ENCODE results near the gene PSME1.
"Not testable (repeated sequence)": the region's sequence is repeated elsewhere in the genome, so short reads cannot be mapped to it uniquely, and the experiment has no call there.

The PSME1 gene

DNA sequence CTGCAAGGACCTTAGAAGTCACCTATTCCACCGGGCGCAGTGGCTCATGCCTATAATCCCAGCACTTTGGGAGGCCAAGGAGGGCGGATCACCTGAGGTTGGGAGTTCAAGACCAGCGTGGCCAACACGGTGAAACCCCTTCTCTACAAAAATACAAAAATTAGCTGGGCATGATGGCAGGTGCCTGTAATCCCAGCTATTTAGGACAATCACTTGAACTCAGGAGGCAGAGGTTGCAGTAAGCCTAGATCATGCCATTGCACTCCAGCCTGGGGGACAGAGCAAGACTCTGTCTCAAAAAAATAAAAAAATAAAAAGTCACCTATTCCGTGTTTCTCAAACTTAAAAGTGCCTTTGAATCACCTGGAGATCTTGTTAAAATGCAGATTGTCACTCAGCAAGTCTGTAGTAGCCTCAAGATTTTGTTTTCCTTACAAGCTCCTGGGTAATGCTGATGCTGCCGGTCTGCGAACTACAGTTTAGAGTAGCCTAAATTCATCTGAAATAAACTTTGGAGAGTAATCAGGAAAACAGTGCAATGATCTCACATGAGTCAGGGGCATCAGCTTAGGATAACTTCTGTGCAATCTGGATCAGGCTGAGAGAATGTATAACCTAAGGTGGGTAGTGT is 30.3 kb upstream of the PSME1 start:
- not testable (repeated sequence) for DNase-seq (ENCODE audit: low spot score)

DNA sequence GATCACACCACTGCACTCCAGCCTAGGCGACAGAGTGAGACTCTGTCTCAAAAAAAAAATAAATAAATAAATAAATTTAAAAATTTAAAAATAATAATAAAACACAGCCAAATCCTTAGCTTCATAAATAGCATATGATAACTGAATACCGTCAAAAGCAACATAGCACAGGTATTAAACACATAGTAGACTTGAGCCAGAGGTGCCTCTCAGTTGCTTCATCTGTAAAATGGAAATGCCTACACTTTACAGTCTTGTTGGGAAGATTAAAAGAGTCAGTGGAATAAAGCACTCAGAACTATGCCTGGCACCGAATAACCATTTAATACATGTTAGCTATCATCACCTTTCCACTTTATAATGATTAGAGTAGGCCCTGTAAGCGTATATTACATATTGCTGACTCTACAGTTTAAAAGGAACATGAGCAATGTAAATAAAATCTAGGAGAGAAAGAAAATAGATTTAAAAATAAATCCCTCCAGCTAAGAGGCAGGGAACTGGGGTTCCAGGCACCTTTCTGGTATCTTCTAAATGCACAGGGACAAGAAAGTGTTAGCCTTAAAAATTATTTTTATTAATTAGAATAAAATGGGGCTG is 29.2 kb upstream of the PSME1 start:
- DNase-seq (ENCODE audit: low spot score) = no peak

DNA sequence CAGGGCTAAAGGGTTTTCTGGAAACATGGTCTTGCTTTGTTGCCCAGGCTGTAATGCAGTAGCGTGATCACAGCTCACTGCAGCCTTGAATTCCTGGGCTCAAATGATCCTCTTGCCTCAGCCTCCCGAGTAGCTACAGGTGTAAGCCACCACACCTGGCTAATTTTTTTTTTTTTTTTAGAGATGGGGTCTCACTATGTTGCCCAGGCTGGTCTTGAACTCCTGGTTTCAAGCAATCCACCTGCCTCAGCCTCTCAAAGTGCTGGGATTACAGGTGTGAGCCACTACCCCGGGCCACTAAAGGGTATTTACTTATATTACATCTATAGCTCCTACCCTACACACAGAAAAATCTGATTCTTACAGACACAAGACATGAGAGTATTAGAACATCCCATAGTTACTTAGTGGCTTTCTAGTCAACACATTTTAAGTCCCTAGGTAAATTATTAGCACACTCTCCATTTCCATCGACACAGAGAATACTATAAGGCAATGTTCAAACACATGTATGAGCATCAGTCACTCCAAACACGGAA is 27.6 kb upstream of the PSME1 start:
- DNase-seq (ENCODE audit: low spot score) = no peak

DNA sequence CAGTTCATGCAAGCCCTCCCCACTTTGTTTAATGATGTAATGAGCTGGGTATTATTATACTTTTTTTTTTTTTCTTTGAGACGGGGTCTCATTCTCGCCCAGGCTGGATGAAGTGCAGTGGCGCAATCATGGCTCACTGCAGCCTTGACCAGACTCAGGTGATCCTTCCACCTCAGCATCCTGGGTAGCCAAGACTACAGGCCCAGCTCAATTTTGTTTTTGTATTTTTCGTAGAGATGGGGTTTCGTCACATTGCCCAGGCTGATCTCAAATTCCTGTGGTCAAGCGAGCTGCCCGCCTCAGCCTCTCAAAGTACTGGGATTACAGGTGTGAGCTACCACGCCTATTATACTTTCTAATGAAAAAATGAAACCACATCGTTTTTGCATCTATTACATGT is 25.9 kb upstream of the PSME1 start:
- no peak for DNase-seq (ENCODE audit: low spot score)

DNA sequence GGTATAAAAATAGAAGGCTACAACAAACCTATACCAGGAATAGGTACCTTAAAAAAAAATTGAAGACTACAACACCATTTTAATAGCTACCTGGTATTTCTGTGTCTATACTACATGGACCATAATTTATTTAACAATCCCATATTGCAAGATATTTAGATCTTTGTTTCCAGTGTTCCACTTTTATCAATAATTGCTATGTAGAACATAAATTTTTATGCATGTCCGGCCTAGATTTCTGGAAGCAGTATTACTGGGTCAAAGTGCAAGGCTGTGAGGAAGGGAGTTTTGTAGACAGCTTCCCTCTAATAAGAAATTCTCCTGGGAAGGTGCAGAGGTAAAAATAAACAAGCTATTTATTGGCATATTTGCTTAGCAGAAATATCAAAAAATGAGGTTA is 25.5 kb upstream of the PSME1 start:
- no peak for DNase-seq (ENCODE audit: low spot score)

DNA sequence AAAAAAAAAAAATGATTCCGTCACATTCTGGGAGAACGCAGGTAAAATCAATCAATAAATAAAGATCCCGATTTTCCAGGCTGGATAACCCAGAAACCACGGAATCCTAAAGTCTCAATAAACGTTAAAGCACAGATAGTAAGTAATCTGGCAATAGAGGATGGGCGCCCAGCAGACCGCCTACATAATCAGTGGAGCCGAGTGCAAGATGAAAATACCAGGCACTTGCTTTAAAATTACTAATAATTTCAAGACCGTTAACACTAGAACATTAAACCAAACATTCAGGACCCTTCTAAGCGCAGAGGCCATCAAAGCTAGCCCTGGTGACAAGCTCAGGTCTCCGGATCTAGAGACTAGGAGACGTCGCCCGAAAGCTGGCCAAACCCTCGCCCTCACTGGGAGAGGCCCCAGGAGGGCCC is 22.6 kb upstream of the PSME1 start:
- DNase-seq (ENCODE audit: low spot score) = no peak

DNA sequence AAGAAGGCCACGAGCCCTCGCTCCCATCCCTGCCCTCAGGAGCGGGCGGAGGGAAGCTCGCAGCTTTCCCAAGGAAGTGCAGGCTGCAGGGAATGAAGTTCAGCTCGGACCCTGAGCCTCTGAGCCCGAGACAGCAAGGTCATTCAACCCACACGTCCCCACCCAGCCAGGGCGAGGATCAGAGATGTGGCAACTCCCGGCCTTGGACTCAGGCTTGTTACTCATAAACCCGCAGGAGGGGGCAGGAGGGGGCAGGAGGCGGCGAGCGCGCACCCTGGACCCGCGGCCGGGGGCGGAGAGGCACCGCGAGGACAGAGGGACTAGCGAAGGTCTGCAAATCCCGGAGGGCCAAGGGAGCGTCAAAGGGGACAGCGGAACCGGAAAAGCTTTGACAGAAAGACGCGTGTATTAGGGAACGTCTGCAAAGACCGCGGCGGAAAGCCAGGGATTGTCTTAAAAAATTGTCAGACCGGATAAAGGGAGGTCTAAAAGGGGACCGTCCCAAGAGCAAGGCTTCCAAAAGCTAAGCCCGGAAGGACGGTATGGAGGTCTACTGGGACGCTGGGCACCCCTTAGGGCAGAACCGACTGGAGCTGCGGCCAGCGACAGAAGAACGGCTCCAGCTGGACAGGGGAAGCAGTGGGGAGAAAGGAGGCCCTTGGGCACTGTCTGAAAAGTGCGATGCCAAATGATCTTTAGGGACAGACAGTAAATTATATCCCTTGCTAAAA is 22.0 kb upstream of the PSME1 start:
- DNase-seq (ENCODE audit: low spot score) = peak; percentile 94

DNA sequence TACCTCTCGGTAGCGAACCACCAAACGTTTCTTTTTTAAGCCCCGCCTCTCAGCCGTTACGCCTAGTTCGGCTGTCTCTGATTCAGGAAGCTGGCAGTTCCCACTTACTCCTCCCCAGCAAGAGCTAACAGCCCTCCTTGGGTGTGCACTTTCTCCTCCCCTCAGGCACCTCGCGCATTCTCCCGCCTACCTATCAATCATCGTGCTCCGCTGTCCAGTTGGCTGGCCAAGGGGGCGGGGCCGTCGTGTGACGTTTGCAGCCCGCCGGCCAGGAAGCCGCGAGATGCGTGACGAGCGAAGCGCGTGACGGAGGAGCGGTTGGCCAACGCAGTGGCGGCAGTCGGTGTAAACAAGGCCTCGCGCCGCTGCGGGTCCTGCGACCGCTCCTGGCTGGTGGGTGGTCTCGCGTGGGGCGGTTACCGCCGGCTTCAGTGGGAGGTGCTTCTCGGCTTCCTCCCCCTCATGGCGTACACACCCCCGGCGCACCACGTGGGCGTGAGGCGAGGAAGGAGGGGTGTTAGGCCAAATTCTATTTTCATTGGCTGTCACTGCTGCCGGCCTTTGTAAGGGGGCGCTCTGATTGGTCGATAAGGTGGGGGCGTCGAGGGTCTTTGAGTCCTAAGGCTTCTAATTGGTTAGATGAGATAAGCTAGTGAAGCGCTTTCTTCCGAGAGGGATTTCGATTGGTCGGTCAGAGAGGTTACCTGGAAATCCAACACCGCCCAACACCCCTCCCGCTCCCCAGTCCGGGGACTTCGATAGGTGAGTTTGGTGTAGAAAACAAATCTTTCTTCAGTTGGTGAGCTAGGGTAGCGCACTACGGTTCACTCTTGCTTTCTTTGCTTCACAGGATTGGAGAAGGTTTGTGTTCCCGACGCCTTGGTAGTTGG is 21.2 kb upstream of the PSME1 start, which contains the start of the genes DCAF11 and NRL:
TSS of gene DCAF11 (plus strand) at position 246 of the 890 bp plus-strand sequence. CDS start 818 bp downstream, outside the sequence.
TSS of gene NRL (minus strand) at position 418 of the 890 bp plus-strand sequence. CDS start 32,101 bp downstream, outside the sequence.
- peak; percentile 100 for DNase-seq (ENCODE audit: low spot score)

DNA sequence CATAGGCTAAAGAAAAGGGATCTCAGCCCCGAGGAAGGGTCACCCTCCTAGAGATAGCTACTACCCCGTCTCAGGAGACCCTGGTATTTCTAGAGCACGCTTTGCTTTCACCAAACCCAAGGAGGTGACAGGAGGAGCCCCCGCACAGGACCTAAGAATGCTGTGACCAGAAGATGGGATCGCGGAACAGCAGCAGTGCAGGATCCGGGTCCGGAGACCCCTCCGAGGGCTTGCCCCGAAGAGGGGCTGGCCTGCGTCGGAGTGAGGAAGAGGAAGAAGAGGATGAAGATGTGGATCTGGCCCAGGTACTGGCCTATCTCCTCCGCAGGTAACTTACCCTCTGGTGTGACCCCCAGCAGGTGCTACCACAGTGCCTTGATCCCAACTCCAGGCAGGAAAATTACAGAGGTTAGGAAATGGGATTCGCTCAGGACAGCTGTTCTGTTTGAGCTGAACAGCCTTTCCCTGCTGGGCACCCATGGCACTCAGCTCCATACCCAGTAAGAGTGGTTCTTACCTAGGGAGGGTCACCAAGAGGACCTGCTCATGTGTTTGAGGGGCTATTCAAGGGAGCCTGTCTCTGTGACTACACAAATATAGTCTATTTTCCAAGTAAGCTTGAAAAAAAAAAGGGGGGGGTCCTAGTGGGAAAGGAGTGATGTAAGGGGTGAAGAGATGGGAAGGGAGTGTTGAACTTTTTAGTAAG is 20.4 kb upstream of the PSME1 start:
- DNase-seq (ENCODE audit: low spot score) = no peak

DNA sequence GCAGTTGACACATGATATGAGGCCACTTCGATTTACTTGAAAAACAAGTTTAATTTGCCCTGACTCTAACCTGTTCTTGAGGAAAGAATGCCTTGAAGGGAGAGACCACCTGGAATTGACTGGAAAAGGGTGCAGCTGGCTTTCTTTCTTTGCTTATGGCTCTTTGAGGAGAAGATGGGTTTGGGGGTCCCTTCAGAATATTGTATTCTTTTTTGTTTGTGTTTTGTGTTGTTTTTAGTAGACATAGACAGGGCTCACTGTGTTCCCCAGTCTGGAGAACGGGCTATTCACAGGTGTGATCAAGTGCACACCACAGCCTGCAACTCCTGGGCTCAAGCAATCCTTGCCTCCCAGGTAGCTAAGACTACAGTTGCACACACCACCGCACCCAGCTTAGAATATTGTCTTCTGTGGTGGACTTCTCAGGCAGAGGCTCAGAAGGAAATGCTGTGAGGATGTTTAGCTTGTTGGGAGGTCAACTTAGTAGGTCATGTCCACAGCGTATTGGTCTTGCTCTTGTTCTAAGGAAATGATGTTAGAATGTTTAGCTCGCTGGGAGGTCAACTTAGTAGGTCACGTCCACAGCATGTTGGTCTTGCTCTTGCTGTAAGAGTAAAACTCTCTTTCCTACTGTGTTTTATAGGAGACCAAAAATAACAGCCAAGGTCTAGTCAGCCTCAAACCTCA is 19.7 kb upstream of the PSME1 start:
- no peak for DNase-seq (ENCODE audit: low spot score)

DNA sequence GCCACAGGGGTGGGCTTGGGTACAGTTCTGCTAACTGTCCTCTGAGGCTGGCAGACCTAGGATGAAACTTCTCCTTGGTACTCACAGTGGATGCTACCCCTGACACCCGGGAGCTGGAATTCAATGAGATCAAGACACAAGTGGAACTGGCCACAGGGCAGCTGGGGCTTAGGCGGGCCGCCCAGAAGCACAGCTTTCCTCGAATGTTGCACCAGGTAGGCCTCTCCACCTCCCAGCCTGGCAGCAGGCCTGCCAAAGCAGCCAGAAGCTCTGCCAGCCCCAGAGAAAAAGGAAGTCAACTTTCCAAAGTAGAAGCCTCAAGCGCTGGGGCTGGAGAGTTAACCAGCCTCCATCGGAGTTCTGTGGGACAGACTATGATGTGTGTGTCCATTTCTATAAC is 18.8 kb upstream of the PSME1 start:
- no peak for DNase-seq (ENCODE audit: low spot score)

DNA sequence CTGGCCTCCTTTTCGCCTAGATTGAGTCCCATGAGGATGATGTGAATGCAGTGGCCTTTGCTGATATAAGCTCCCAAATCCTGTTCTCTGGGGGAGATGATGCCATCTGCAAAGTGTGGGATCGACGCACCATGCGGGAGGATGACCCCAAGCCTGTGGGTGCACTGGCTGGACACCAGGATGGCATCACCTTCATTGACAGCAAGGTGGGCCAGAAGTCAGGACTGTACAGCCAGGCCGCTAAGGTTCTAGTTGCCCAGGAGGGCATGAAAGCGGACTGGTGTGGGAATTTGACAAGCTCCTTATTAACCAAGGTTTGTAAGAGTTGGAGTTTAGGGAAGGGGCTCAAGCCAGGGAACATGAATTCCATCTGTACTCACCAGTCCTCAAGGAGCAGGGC is 16.3 kb upstream of the PSME1 start:
- DNase-seq (ENCODE audit: low spot score) = no peak

DNA sequence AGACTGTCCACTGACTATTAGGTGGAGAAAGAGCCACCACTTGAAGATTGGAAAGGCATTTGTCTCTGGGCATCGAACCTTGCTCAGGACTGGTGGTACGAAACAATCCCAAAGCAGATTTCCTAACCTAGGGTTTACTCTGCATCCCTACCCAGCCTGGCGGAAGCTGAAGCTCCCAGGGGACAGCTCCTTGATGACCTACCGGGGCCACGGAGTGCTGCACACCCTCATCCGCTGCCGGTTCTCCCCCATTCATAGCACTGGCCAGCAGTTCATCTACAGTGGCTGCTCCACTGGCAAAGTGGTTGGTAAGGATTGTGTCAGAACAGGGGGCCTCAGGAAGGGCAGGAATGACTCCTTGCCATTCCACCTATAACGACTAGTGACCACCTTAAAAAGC is 14.8 kb upstream of the PSME1 start:
- no peak for DNase-seq (ENCODE audit: low spot score)

DNA sequence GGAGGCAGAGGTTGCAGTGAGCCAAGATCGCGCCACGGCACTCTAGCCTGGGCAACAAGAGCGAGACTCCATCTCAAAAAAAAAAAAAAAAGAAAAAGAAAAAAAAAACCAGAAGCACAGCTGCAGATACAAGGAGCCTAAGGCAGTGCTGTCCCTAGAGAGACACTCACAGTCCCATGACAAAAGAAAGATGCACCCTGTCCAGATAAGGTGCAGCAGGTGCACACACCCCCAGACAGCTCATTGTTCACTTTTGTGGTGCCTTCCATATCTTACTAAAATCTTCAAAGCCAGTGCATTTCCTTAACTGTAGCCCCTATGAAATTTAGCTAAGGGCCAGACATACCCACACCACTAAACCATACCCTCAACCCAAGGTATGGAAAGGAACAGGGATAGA is 13.6 kb upstream of the PSME1 start:
- DNase-seq (ENCODE audit: low spot score) = no peak

DNA sequence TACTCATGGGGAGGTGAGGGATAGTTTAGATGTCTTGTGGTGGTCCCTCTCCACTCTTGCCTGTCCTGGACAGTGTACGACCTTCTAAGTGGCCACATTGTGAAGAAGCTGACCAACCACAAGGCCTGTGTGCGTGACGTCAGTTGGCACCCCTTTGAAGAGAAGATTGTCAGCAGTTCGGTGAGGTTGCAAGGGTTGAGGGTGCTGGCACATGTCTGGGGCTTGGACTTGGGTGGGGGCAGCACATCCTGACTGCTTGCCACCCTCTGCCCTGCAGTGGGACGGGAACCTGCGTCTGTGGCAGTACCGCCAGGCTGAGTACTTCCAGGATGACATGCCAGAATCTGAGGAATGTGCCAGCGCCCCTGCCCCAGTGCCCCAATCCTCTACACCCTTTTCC is 13.1 kb upstream of the PSME1 start:
- DNase-seq (ENCODE audit: low spot score) = no peak

DNA sequence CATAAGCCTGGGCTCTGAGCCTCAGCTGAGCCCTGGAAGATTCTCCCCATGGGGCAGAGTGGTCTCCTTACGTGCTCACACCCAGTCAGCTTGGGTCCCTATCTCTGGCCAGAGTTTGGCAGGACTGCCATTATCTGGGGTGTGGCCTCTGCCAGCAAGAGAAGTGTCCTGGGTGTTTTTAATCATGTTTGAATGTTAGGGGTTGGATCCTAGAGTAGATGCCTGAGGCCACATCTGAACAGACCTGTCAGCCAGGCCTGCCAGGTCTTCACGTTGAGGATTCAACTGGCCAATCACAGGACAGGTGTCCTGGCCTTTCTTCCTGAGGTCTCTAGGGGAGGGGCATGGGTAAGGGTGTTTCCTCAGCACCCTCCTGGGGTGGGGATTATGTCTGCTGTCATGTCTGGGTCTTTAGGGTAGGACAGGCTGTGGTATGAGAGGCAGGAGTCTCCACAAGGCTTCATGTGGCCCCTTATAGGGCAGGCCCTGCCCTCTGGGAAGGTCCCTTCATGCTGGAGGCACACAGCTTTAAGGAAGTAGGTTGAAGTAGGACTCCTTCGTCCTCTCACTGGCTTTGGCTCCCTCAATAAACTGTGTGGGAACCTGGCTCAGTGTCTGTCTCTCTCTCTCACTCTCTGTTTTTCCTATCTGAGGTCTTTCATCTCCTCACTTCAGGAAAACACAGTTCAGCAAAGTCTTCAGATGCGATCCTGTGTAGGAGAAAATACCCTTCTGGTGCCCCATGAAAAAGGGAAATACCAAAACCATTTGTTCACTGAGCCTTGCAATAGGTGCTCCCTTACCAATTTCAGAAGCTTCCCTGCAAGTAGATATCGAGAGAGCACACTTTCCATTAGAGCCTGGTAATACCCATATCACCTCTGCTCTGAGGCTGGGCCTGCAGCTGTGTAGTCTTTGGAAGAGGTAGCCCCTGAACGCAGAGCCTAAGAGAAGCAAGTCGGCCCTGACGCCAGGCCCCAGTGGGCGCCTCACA is 12.3 kb upstream of the PSME1 start:
- DNase-seq (ENCODE audit: low spot score) = no peak

DNA sequence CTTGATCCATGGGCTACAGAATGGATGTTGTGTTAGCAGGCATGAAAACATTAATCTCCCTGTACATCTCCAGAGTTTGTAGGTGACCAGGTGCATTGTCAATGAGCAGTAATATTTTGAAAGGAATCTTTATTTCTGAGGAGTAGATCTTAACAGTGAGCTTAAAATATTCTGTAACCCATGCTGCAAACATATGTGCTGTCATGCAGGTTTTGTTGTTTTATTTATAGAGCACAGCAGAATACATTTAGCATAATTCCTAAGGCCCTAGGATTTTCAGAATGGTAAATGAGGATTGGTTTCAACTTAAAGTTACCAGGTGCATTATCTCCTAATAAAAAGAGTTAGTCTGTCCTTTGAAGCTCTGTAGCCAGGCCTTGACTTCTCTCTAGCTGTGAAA is 9.1 kb upstream of the PSME1 start:
- DNase-seq (ENCODE audit: low spot score) = no peak

DNA sequence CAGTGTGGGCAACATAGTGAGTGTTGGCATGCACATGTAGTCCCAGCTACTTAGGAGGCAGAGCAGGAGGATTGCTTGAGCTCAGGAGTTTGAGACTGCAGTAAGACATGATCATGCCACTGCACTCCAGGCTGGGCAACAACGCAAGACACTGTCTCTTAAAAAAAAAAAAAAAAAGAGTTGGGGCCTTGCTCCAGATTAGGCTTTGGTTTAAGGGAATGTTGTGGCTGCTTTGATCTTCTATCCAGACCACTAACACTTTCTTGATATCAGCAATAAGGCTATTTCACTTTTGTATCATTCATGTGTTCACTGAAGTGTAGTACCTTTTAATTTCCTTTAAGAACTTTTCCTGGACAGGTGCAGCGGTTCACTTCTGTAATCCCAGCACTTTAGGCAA is 8.3 kb upstream of the PSME1 start:
- no peak for DNase-seq (ENCODE audit: low spot score)

DNA sequence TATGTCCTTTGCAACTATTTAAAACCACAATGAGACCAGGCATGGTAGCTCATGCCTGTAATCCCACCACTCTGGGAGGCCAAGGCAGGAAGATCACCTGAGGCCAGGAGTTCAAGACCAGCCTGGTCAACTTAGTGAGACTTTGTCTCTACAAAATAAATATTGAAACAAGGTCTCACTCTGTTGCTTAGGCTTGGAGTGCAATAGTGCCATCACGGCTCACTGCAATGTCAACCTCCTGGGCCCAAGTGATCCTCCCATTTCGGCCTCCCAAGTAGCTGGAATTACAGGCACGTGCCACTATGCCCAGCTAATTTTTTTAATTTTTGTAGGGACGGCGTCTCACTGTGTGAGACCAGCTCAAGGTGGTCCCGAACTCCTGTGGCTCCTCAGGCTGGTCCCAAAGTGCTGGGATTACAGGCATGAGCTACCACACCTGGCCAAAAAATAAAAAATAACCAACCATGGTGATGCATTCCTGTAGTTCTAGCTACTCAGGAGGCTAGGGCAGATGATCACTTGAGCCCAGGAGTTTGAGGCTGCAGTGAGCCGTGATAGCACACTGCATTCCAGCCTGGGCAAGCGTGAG is 6.5 kb upstream of the PSME1 start:
- no peak for DNase-seq (ENCODE audit: low spot score)
